Heart left ventricle (tissue), 13 donors: Measurements from ENCODE around the gene AP1G2.

Experiments used
- POLR2A ChIP-seq, 2 donors: fragments of 450-650 bp; IDR thresholded peaks; one replicate each; pipeline ENCODE4 v1.6.1; 2017; ENCODE audit warnings: antibody characterized with exemption in 2 of 2, mild to moderate bottlenecking in 2 of 2, moderate library complexity in 2 of 2
- TF ChIP-seq, protein P1 (sequence below), 12 donors: fragments of 200-600 bp; sonication (generic) in 4 of 12; IDR thresholded peaks; one replicate each; pipeline versions ENCODE4 v1.5.0 to v1.8.0; 2018 to 2022; ENCODE audit warnings: antibody characterized with exemption in 12 of 12, mild to moderate bottlenecking in 5 of 12
- donor health status: ischemic (EF 13 %, LVEDD 7.1; RV severe dilation, severe dysfunction).
- donor health status: DM: no; HTN: yes; CAD: no.
- donor health status: DM: no; HTN: no; CAD: no.
- donor health status: ischemic (EF 25% LVEDD 6.9; RV normal size, moderate dysfunction).
- donor health status: ischemic (EF 25% LVEDD 5.7; RV mildly dilated, moderate dysfunction).
- donor health status: ischemic (EF 35%, LVEDD 5.7; RV mildly dilated, moderate dysfunction).
- donor health status: nonischemic (EF 11% LVEDD 7.7; RV severe dilation, severe dysfunction).
- donor health status: DM: yes; HTN: yes; CAD: no.
- donor health status: PGD.
- donor health status: ischemic (EF 29% LVEDD 5.4; RV normal size, mild dysfunction).
- donor health status: nonischemic (EF 23%, LVEDD 6.1; RV moderate dilation, normal function).

GRCh38 chr14:23610815-23611289 is 43.3 kb upstream of the AP1G2 start:
- no peak for TF ChIP-seq POLR2A (IDR thresholded peaks at IDR 0.05)
- TF ChIP-seq, protein P1, sequence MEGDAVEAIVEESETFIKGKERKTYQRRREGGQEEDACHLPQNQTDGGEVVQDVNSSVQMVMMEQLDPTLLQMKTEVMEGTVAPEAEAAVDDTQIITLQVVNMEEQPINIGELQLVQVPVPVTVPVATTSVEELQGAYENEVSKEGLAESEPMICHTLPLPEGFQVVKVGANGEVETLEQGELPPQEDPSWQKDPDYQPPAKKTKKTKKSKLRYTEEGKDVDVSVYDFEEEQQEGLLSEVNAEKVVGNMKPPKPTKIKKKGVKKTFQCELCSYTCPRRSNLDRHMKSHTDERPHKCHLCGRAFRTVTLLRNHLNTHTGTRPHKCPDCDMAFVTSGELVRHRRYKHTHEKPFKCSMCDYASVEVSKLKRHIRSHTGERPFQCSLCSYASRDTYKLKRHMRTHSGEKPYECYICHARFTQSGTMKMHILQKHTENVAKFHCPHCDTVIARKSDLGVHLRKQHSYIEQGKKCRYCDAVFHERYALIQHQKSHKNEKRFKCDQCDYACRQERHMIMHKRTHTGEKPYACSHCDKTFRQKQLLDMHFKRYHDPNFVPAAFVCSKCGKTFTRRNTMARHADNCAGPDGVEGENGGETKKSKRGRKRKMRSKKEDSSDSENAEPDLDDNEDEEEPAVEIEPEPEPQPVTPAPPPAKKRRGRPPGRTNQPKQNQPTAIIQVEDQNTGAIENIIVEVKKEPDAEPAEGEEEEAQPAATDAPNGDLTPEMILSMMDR (IDR thresholded peaks at IDR 0.05), result no peak
